Glomerular endothelial cell (primary cell): Measurements from ENCODE around the gene AP1S3. TPM values are rescaled to one million over a fixed set of nuclear protein-coding genes. Genes with fewer than 3 reads are reported as not detected.
"Not testable (repeated sequence)": the region's sequence is repeated elsewhere in the genome, so short reads cannot be mapped to it uniquely, and the experiment has no call there.

Experiments used
- DNase-seq: peaks from one replicate; pipeline ENCODE4 v3.0.0-alpha.2; 2011; ENCODE audit warnings: low read depth, low spot score; ENCODE audit errors: extremely low read depth
- total RNA-seq: library from RNA; depleted of rRNA; stranded (reverse); fragments of >200 nt; gene quantifications from 2 replicates; pipeline ENCODE4 v1.2.3, GENCODE V29; 2015

Gene AP1S3
- total RNA-seq, 1 donor from 2014 or later, result 6.7 TPM

GRCh38 chr2:223764796-223765195, 72.6 kb downstream of the AP1S3 start:
- DNase-seq, result no peak

DNA sequence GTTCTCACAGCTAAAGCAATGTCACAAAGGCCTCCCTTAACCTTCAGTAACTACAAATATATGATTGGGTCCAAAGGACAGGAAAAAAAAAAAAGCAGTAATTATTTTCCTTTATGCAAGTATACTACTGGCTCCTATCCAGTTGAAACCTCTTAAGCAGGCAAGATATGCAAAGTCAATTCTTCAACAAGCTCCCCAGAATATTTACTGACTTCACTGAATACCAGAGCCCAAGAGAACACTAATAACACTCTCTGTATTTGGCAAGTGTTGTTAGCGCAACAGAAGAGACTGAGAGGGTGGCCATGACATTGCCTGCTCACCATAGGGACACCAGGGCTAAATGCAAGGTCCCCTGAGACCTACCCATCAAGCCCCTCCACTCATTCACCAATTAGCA, 74.5 kb downstream of the AP1S3 start:
- no peak for DNase-seq

GRCh38 chr2:223761746-223762145, 75.6 kb downstream of the AP1S3 start:
- DNase-seq, result not testable (repeated sequence)

DNA sequence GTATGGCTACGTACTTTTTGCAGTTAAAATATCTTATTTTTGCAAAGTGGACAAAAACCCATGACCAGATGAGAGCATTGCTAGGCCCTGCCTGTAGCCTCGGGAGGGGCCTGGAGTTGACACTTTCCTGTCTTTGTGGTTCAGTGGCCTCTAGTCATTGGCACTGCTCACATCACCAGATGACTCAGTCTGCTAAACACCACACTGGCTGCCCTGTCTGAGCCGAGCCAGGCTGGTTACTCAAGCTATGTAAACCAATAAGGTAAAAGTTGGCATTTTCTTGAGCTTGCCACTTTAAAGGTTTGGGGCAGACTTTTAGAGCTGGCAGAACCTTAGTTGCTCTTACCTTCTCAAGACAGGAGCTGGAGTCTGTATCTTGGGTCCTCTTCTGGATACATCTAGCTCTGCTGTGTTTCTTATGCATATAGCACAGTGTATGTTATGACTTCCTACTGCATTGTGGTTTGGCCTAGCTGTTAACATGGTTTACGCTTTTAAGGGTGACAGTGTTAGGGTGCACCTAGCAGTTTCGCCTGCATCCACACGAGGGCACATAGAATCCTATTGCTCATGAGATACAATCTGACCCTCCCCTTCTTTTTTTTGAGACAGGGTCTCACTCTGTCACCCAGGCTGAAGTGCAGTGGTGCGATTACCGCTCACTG, 76.4 kb downstream of the AP1S3 start:
- DNase-seq, result peak; percentile 50

DNA sequence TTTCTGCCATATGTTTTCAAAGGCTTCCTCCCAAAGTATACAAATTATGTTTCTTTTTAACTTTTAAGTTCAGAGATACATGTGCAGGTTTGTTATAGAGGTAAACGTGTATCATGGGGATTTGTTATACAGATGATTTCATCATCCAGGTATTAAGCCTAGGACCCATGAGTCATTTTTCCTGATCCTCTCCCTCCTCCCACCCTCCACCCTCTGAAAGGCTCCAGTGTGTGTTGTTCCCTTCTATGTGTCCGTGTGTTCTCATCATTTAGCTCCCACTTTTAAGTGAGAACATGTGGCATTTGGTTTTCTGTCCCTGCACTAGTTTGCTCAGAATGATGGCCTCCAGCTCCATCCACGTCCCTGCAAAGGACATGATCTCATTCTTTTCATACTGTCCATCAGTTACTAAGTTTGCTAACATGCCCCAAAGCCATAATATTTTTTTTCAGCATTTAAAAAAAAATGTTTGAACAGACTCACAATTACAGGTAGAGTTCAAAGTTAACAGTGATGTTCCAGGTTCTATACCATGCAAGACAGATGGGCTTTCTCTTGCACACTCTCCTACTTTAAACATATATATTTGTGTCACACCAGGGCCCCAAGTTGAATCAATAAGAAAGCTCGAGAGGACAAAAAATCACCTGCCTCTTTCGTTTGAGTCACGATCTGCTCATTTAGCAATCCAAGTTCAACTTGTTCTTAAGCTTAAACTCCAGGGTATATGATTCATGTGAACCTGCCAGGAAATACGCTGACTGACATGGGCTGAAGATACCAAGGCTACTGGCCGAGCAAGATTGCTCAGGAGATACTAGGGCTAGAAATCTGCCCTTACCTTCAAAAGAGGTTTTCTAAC, 77.6 kb downstream of the AP1S3 start:
- no peak for DNase-seq

GRCh38 chr2:223758131-223758840, 79.1 kb downstream of the AP1S3 start:
- no peak for DNase-seq

GRCh38 chr2:223753940-223754339, 83.4 kb downstream of the AP1S3 start:
- no peak for DNase-seq

GRCh38 chr2:223751012-223751411, 86.4 kb downstream of the AP1S3 start:
- no peak for DNase-seq

DNA sequence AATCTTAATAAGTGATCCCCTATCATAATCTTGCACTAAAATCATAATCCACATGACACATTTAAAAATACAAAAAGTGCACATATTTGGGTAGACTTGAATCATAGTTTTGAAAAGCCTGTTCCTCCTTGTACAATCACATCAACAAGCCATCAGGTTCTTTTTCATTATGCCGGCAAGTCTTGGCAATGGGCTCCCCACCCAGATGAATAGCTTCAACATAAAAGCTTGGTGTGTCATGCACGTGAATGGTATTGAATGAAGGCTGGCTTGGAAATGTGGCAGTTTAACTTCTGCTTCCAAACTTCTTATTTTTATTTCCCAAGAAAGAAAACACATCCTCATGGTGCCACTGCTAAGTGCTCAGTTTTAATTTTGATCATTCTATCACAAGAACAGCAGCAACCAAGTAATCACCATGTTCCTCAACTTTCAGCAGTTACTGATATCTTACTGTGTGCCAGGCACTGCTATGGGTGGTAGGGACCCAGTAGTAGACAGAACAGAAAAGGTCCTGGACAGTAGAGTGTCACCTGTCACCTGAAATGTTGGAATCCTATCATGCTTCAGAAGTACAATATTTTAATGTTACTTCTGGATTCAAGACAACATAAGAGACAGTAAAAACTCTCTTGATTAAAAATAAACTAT, 89.9 kb downstream of the AP1S3 start:
- no peak for DNase-seq

- DNase-seq, result no peak
Measured at GRCh38 chr2:223746611-223747010, 90.8 kb downstream of the AP1S3 start.

- DNase-seq, result no peak
Measured at GRCh38 chr2:223744580-223744979, 92.8 kb downstream of the AP1S3 start.

DNA sequence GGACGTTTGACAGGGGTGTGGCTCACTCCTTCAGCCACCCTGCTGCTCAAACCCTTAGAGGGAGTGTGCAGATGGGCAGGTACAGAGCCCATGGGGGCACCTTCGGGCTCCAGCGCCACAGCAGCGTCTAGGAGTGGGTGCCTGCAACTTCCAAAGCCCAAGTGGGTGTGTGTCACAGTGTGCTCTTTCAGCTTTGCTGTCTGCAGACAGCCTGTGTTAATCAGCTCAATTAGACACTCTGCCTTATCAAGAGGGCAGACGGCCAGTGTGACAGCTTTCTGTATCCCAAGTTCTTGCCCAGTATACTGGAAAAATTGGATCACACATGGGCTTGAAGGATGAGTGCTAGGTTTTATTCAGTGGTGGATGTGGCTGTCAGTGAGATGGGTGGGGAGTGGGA, 96.7 kb downstream of the AP1S3 start:
- DNase-seq, result no peak

DNA sequence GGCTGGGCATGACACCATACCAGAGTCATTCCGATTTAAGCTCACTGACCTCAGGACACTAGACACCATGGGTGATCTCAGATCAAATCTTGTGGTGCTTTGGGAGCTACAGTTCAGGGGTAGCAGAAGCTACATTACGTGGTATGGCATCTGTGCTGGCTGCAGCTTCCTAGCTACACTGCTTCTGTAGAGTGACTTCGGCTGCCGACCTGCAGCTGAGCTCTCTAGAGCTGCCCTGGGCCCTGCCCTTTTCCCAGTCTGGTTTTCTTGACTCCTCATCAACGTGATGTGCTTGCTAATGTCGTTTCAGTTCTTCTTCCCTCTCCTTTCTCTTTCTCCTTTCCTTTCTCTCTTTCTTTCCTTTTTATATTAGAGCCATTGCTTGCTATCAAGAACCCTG, 100.2 kb downstream of the AP1S3 start:
- DNase-seq, result no peak

- DNase-seq, result no peak
Measured at GRCh38 chr2:223736488-223736887, 100.9 kb downstream of the AP1S3 start.

DNA sequence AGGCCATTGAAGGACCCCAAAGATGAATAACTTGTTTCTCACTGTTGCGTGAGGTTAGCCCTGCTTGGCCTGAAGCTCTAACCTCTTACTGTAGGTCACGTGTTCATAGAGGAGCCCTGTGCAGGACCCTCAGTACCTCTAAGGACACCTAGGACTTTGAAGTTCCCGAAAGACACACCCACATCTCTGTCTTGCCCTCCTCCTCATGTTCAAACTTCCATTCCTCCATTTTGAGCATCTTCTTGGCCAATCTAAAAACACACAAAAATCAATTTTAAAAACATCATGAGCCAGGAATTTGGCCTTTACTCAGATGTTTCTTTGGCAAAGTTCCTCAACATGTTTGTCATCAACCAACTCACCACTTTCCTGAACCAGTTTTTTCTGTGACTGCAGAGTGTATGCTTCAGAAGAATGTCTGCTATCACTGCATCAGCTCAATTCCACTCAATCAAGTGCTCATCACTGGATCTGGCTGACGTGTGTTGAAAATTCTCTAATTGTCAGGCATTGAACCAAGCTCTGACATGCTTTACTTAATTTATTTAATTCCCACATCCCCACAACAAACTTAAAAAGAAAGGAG, 101.6 kb downstream of the AP1S3 start:
- no peak for DNase-seq

DNA sequence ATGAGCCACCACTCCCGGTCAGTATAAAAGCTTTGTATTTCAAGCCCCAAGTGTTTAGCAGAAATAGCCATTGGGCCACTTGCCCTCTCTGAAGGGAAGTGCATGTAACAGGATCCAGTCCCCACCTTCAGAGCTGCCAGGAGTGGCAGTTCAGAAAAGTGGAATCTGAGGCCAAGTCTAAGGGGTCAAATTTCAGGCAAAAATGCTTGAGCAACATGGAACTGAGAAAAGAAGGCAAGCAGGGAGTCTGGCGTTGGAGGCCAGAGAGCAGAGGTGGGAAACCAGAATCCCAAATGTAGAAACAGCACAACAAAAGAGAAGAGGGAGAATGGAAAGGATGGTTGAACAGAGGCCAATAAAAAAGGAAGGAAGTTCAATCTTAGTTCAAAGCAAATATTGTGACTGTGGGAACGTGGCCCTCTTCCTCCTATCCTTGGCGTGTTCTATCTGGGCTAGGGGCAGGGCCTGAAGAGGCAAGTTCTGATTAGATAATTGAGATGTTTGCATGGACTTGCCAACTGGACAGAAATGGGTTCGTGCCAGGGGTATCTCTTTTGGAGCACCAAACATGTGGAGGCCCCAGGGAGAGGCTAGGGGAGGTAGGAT, 102.2 kb downstream of the AP1S3 start:
- DNase-seq, result no peak

DNA sequence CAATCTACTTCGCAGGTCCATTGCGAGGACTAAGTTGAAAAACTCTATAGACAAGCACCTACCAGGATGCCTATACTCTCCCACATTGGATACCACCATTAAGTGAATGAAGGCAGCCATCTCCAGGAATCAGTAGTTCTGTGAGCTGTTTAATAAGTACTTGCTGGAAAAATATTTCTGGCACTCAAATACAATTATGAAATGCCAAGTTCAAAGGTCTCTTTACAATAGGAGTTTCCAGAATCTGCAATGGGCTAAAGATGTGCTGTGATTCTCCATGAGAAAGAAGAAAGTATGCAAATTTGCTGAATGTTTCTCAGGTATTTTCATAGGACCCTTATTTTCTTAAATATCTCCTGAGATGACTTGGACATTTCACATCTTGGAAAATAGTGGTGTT, 103.0 kb downstream of the AP1S3 start:
- DNase-seq, result no peak

DNA sequence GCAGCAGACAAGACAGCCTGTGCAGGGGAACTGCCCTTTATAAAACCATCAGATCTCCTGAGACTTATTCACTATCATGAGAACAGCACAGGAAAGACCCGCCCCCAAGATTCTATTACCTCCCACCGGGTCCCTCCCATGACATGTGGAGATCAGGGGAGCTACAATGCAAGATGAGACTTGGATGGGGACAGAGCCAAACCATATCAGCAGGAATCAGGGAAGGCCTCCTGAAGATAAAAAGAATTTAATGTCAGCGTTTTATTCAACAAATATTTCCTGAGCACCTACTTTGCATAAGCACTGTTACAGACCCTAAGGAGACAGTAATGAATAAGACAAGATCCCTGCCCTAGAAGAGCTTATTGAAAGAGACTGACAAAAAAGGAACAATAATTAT, 105.0 kb downstream of the AP1S3 start:
- no peak for DNase-seq

DNA sequence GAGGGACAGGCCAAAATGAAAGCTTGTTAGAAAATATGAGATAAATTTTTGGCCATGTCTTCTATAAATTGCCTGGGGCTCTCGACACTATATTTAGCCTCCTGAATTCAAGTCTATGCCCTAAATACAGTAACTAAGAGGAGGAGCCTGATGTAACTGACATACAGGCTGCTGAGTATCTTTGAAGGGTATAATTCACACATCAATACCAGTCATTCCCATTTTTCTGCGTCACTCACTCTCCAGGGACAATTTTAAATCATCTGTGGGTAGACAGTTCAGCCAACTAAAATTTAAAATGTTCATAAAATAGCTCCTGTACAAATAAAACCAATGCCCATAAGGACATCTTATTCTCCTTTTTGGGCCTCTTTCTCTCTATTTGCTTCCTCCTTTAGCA, 105.9 kb downstream of the AP1S3 start:
- no peak for DNase-seq

GRCh38 chr2:223729781-223730180, 107.6 kb downstream of the AP1S3 start:
- no peak for DNase-seq
